Activated naive CD4-positive, alpha-beta T cell treated with anti-CD3 and anti-CD28 coated beads, Interleukin-2, amount 10 ng/mL, durations not matched to agents 7 days and 5 days (primary cell): ENCODE measurements around the gene PPM1D.
A peak's percentile ranks its signal among the peaks of the same experiment; 100 is the strongest.
"Not testable (repeated sequence)": the region's sequence is repeated elsewhere in the genome, so short reads cannot be mapped to it uniquely, and the experiment has no call there.

Experiments
- CTCF ChIA-PET: fragments of 350-600 bp; sonication (Branson Sonifier 250); formaldehyde crosslinking; loops from one replicate; lab custom pipeline; 2021; ENCODE audit warnings: antibody characterized with exemption; lab: Charles Lee
- DNase-seq: peaks from one replicate; pipeline ENCODE4 v3.0.0-alpha.2; 2020
- H3K27ac Mint-ChIP-seq: one replicate; pipeline ENCODE4 v1.8.0; 2021; ENCODE audit warnings: mild to moderate bottlenecking, moderate library complexity, mixed read lengths
- H3K27me3 Mint-ChIP-seq: one replicate; pipeline ENCODE4 v1.8.0; 2021; ENCODE audit warnings: mild to moderate bottlenecking, mixed read lengths
- H3K36me3 Mint-ChIP-seq: one replicate; pipeline ENCODE4 v1.8.0; 2021; ENCODE audit warnings: mixed read lengths
- H3K4me1 Mint-ChIP-seq: one replicate; pipeline ENCODE4 v1.8.0; 2021; ENCODE audit warnings: mixed read lengths
- H3K4me3 Mint-ChIP-seq: one replicate; pipeline ENCODE4 v1.8.0; 2021; ENCODE audit warnings: mild to moderate bottlenecking, moderate library complexity, mixed read lengths
- H3K9me3 Mint-ChIP-seq: one replicate; pipeline ENCODE4 v1.8.0; 2021; ENCODE audit warnings: mixed read lengths

PPM1D gene

DNA sequence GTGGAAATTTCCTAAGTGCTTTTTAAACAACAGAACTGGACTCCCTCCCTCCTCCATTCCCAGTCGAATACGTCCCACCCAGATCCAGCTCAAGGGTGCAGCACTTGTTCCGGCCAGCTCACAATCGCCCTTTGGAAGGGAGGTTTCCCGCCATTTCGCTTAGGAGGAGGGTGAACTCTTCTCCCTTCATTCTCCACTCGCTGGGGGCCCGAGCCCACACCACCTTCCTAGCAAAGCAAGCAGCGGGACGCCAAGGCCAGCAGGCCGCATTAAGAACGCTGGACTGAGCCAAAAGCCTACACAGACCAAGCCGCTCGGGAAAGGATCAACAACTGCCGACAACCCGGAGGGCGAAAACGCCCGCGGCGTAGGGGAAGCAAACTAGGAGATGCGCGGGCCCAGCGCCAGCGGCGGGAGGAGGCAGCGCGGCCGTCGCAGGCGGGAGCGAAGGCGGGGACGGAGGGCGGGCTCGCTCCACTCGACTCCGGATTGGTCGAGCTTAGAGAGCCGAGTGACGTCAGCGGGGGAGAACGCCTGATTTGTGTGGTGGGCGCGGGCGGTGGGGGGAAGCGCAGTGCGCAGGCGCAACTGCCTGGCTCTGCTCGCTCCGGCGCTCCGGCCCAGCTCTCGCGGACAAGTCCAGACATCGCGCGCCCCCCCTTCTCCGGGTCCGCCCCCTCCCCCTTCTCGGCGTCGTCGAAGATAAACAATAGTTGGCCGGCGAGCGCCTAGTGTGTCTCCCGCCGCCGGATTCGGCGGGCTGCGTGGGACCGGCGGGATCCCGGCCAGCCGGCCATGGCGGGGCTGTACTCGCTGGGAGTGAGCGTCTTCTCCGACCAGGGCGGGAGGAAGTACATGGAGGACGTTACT, at the start of gene PPM1D:
Gene PPM1D, plus strand, starts transcription at position 574 of the 870 bp plus-strand sequence. Its CDS starts 222 bp downstream, at position 796.
- peaks cover 43% of the 10 kb centered on the region for H3K4me1 Mint-ChIP-seq
- CTCF ChIA-PET = interaction anchor here (1.2 to 1.6 kb wide), 3 partner anchors 13 to 41 kb away, joined by 3 to 4 read pairs (median 3); no protein-coding TSS in a partner anchor
- H3K27me3 Mint-ChIP-seq = peaks cover 4% of the 10 kb centered on the region
- H3K27ac Mint-ChIP-seq = peak within 1 kb of the TSS; percentile 94
- H3K36me3 Mint-ChIP-seq = peaks cover 9% of the 10 kb centered on the region
- H3K4me3 Mint-ChIP-seq = peak within 1 kb of the TSS; percentile 89
- H3K9me3 Mint-ChIP-seq = no peaks in the 10 kb centered on the region
- peak; percentile 99 for DNase-seq

- H3K36me3 Mint-ChIP-seq, CTCF ChIA-PET, H3K27ac Mint-ChIP-seq, H3K4me1 Mint-ChIP-seq, DNase-seq, H3K4me3 Mint-ChIP-seq, H3K9me3 Mint-ChIP-seq: not testable (repeated sequence)
- H3K27me3 Mint-ChIP-seq = peaks cover 16% of the 10 kb centered on the region
Measured at GRCh38 chr17:60552255-60552654, 47.7 kb upstream of the PPM1D start.

DNA sequence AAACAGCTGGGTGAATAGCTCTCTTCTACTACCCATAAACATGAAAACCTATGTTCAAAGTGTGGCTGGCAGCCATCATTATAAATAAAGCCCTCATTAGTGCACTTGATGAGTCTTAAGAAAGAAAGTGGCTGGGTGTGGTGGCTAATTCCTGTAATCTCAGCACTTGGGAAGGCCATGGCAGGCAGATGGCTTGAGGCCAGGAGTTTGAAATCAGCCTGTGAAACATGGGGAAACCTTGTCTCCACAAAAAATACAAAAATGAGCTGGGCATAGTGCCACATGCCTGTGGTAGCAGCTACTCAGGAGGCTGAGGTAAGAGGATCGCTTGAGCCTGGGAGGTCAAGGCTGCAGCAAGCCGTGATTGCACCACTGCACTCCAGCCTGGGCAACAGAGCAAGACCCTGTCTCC, 45.6 kb upstream of the PPM1D start:
- Mint-ChIP-seq H3K27ac (no peak overlapping the region), H3K4me1 (no peaks in the 10 kb centered on the region), H3K4me3 (no peak overlapping the region), H3K27me3 (peaks cover 16% of the 10 kb centered on the region), H3K36me3 (no peaks in the 10 kb centered on the region), H3K9me3 (peaks cover 18% of the 10 kb centered on the region)
- no peak for DNase-seq
- CTCF ChIA-PET = no interaction called here

DNA sequence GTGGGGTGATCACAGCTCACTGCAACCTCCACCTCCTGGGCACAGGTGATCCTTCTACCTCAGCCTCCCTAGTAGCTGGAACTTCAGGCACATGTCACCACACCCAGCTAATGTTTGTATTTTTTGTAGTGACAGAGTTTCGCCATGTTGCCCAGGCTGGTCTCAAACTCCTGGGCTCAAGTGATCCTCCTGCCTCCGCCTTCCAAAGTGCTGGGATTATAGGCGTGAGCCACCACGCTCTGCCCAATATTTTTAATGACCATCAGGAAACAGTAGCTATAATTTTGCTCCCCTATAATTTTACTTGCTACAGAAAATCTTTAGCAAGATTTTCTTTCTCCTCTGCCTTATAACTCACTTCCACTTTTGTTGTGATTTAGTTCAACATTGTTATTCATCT, 44.2 kb upstream of the PPM1D start:
- Mint-ChIP-seq H3K36me3 (no peaks in the 10 kb centered on the region), H3K27ac (no peak overlapping the region), H3K27me3 (peaks cover 14% of the 10 kb centered on the region), H3K4me1 (no peaks in the 10 kb centered on the region), H3K4me3 (no peak overlapping the region), H3K9me3 (peaks cover 19% of the 10 kb centered on the region)
- CTCF ChIA-PET = interaction anchor here (0.8 kb wide), 1 partner anchor 162 kb away, joined by 3 read pairs; no protein-coding TSS in a partner anchor
- no peak for DNase-seq

- no peak overlapping the region for H3K4me3 Mint-ChIP-seq
- peaks cover 19% of the 10 kb centered on the region for H3K9me3 Mint-ChIP-seq
- H3K36me3 Mint-ChIP-seq = no peaks in the 10 kb centered on the region
- no peak overlapping the region for H3K27ac Mint-ChIP-seq
- no peaks in the 10 kb centered on the region for H3K4me1 Mint-ChIP-seq
- H3K27me3 Mint-ChIP-seq = peaks cover 15% of the 10 kb centered on the region
- no peak for DNase-seq
- CTCF ChIA-PET = interaction anchor here (1.0 kb wide), 1 partner anchor 9 kb away, joined by 3 read pairs; no protein-coding TSS in a partner anchor
Measured at GRCh38 chr17:60557805-60558204, 42.2 kb upstream of the PPM1D start.

- Mint-ChIP-seq H3K27ac (no peak overlapping the region), H3K9me3 (peaks cover 19% of the 10 kb centered on the region), H3K27me3 (peaks cover 14% of the 10 kb centered on the region), H3K4me1 (no peaks in the 10 kb centered on the region), H3K36me3 (no peaks in the 10 kb centered on the region), H3K4me3 (no peak overlapping the region)
- DNase-seq = no peak
- CTCF ChIA-PET = interaction anchor here (1.1 to 1.8 kb wide), 3 partner anchors 10 to 79 kb away, joined by 3 to 7 read pairs (median 3); no protein-coding TSS in a partner anchor
Measured at GRCh38 chr17:60559659-60559994, 40.4 kb upstream of the PPM1D start.

- Mint-ChIP-seq H3K4me1 (no peaks in the 10 kb centered on the region), H3K27me3 (peaks cover 20% of the 10 kb centered on the region), H3K27ac (no peak overlapping the region), H3K4me3 (no peak overlapping the region), H3K36me3 (no peaks in the 10 kb centered on the region), H3K9me3 (peaks cover 19% of the 10 kb centered on the region)
- no peak for DNase-seq
- CTCF ChIA-PET = interaction anchor here (0.6 to 1.8 kb wide), 3 partner anchors 10 to 89 kb away, joined by 3 to 7 read pairs (median 5); no protein-coding TSS in a partner anchor
Measured at GRCh38 chr17:60559995-60560859, 39.8 kb upstream of the PPM1D start.

- CTCF ChIA-PET = interaction anchor here (0.6 to 1.5 kb wide), 2 partner anchors 9 to 90 kb away, joined by 3 to 5 read pairs; no protein-coding TSS in a partner anchor
- Mint-ChIP-seq H3K27ac (no peak overlapping the region), H3K36me3 (no peaks in the 10 kb centered on the region), H3K27me3 (peaks cover 21% of the 10 kb centered on the region), H3K9me3 (peaks cover 19% of the 10 kb centered on the region), H3K4me1 (no peaks in the 10 kb centered on the region), H3K4me3 (no peak overlapping the region)
- DNase-seq = no peak
Measured at GRCh38 chr17:60560860-60561257, 39.1 kb upstream of the PPM1D start.

DNA sequence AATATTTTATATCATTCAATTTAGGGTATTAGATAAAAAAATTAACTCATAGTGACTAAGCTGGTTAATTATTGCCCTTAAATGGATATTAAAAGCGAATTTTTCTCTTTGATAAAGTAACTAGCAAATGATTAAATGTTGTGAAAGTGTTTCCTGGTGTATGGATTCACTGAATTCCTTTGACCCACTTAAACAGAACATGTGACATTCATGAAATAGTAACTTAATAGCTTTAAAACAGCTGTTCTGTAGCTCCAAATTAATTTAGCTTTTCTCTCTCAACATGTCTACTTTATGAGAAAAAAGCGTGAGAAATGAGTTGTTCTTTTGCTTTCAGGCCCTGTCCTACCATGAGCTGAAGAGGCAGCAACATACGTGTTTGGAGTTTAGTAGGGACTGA, 37.6 kb upstream of the PPM1D start:
- H3K36me3 Mint-ChIP-seq = no peaks in the 10 kb centered on the region
- CTCF ChIA-PET = no interaction called here
- H3K4me1 Mint-ChIP-seq = no peaks in the 10 kb centered on the region
- DNase-seq = no peak
- no peak overlapping the region for H3K27ac Mint-ChIP-seq
- no peak overlapping the region for H3K4me3 Mint-ChIP-seq
- H3K27me3 Mint-ChIP-seq = peaks cover 12% of the 10 kb centered on the region
- H3K9me3 Mint-ChIP-seq = peaks cover 16% of the 10 kb centered on the region

- peaks cover 12% of the 10 kb centered on the region for H3K27me3 Mint-ChIP-seq
- no peaks in the 10 kb centered on the region for H3K36me3 Mint-ChIP-seq
- no peaks in the 10 kb centered on the region for H3K4me1 Mint-ChIP-seq
- H3K4me3 Mint-ChIP-seq = no peak overlapping the region
- DNase-seq = no peak
- no peak overlapping the region for H3K27ac Mint-ChIP-seq
- CTCF ChIA-PET = no interaction called here
- H3K9me3 Mint-ChIP-seq = peaks cover 4% of the 10 kb centered on the region
Measured at GRCh38 chr17:60563743-60564142, 36.2 kb upstream of the PPM1D start.

GRCh38 chr17:60565233-60565632, 34.8 kb upstream of the PPM1D start:
- DNase-seq = no peak
- Mint-ChIP-seq H3K27ac (no peak overlapping the region), H3K9me3 (no peaks in the 10 kb centered on the region), H3K27me3 (peaks cover 12% of the 10 kb centered on the region), H3K36me3 (no peaks in the 10 kb centered on the region), H3K4me3 (no peak overlapping the region), H3K4me1 (no peaks in the 10 kb centered on the region)
- CTCF ChIA-PET = interaction anchor here (1.4 kb wide), 1 partner anchor 73 kb away, joined by 5 read pairs; no protein-coding TSS in a partner anchor

DNA sequence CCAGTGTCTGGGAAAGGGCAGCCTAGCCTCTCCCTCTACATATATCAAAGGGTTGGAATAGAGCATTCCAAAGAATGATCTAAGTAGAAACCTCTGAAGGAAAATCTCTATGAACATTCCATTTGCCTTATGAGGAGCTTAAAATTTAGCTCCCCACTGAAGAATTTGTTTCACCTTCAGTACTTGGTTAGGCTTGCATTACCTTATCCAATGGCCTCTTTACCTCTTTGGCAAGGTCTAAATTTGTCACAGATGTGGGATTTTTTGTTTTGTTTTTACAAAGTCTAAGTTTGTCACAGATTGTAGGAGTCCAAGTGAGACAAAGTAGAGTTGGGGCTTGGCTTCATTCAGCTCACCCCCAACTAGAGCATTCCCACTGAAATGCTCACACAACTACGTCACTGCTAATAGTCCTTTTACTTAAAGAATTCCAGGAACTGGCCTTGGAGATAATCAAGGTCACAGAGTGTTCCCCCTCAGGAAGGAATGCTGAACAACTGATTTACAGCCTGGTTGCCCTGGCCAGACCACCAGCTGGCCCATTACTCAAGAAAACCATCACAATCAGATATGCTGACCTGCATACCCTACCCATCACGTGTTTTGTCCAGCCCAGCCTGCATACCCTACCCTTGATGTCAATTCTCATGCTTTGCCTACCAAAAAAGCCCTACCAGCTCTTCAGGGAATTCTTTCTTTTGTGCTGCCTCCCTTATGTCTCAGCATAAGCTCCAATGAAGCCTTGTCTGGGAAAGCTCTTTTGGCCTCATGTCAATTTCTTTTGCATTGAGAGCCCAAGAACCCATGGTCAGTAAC, 26.5 kb upstream of the PPM1D start:
- peaks cover 20% of the 10 kb centered on the region for H3K27me3 Mint-ChIP-seq
- DNase-seq = no peak
- CTCF ChIA-PET = interaction anchor here (0.6 kb wide), 1 partner anchor 53 kb away, joined by 3 read pairs; no protein-coding TSS in a partner anchor
- H3K27ac Mint-ChIP-seq = no peak overlapping the region
- H3K4me3 Mint-ChIP-seq = no peak overlapping the region
- no peaks in the 10 kb centered on the region for H3K36me3 Mint-ChIP-seq
- H3K4me1 Mint-ChIP-seq = peaks cover 12% of the 10 kb centered on the region
- no peaks in the 10 kb centered on the region for H3K9me3 Mint-ChIP-seq

- DNase-seq = no peak
- Mint-ChIP-seq H3K27me3 (peaks cover 12% of the 10 kb centered on the region), H3K4me3 (peak overlapping the region; percentile 69), H3K9me3 (no peaks in the 10 kb centered on the region), H3K36me3 (no peaks in the 10 kb centered on the region), H3K4me1 (peaks cover 8% of the 10 kb centered on the region), H3K27ac (no peak overlapping the region)
- CTCF ChIA-PET = interaction anchor here (1.0 to 2.0 kb wide), 8 partner anchors 8 to 66 kb away, joined by 3 to 11 read pairs (median 4); no protein-coding TSS in a partner anchor
Measured at GRCh38 chr17:60577147-60577915, 22.7 kb upstream of the PPM1D start.
